ENCODE data around the gene TDP2. TPM values are rescaled to one million over a fixed set of nuclear protein-coding genes. Genes with fewer than 3 reads are reported as not detected.
"Not testable (repeated sequence)": the region's sequence is repeated elsewhere in the genome, so short reads cannot be mapped to it uniquely, and the experiment has no call there.

TDP2 gene
- total RNA-seq, 1 experiment from 2014 or later = 33.6 TPM

- H3K4me1 ChIP-seq (ENCODE audit: control insufficient read depth, insufficient read depth, low read length); POLR2A ChIA-PET; H3K27me3 ChIP-seq (ENCODE audit: control insufficient read depth, insufficient read depth, low read length); H3K36me3 ChIP-seq (ENCODE audit: control insufficient read depth, insufficient read depth, low read length); H3K27ac ChIP-seq (ENCODE audit: low read length); BruUV-seq (replicated peaks); H3K4me3 ChIP-seq (ENCODE audit: low read depth in 2 of 2, low read length in 2 of 2); in situ Hi-C loops (cut with HindIII; ENCODE audit: low pct_unique_long_range_greater_than_20kb, low sequenced_read_pairs); H3K9me3 ChIP-seq (ENCODE audit: control insufficient read depth, insufficient read depth, low read depth, low read length): not testable (repeated sequence)
- intact Hi-C loops (cut with micrococcal nuclease; ENCODE audit: unreplicated experiment) = loop anchor here (1.0 to 5.0 kb wide), 3 partner anchors 114 to 263 kb away; no protein-coding TSS in a partner anchor
- CTCF ChIA-PET = interaction anchor here (1.0 kb wide), 1 partner anchor 274 kb away, joined by 3 read pairs; no protein-coding TSS in a partner anchor
- DNase-seq (ENCODE audit: low read depth, low spot score) = peak; percentile 27
- ATAC-seq = peak; percentile 93
- peak; percentile 65 for TF ChIP-seq CTCF (IDR thresholded peaks at IDR 0.05)
Measured at GRCh38 chr6:24695635-24696034, 28.9 kb upstream of the TDP2 start.

DNA sequence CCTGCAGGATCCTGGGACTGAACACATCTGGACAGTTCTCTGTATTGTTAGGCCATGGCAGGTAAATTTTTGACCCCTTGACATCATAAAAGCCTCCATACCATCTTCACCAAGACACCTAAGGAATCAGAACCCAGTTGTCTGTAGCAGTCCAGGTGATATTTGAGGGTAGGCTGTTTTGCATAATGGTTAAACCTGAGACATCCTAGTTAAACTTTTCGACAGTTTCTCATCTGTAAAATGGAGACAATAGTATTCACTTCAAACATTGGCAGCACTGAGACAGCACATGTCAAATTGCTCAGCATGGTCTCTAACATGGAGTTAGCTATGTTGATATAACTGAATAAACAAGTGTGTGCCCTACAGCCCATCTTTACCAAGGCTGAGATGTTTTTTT is 27.5 kb upstream of the TDP2 start:
- in situ Hi-C loops (cut with HindIII; ENCODE audit: low pct_unique_long_range_greater_than_20kb, low sequenced_read_pairs) (no loop called here), intact Hi-C loops (cut with micrococcal nuclease; ENCODE audit: unreplicated experiment) (loop anchor here (2.0 kb wide), 1 partner anchor 169 kb away; no protein-coding TSS in a partner anchor)
- Histone ChIP-seq H3K9me3 (ENCODE audit: control insufficient read depth, insufficient read depth, low read depth, low read length) (no peaks in the 10 kb centered on the region), H3K4me1 (ENCODE audit: control insufficient read depth, insufficient read depth, low read length) (peaks cover 3% of the 10 kb centered on the region; the same call in 1 of the 2 replicates), H3K27me3 (ENCODE audit: control insufficient read depth, insufficient read depth, low read length) (no peaks in the 10 kb centered on the region), H3K4me3 (ENCODE audit: low read depth in 2 of 2, low read length in 2 of 2) (no peak overlapping the region), H3K27ac (ENCODE audit: low read length) (no peak overlapping the region), H3K36me3 (ENCODE audit: control insufficient read depth, insufficient read depth, low read length) (no peaks in the 10 kb centered on the region)
- BruUV-seq (replicated peaks) = no TSS peak
- ATAC-seq = no peak
- ChIA-PET POLR2A (no interaction called here), CTCF (interaction anchor here (1.3 kb wide), 1 partner anchor 113 kb away, joined by 3 read pairs; no protein-coding TSS in a partner anchor)
- DNase-seq (ENCODE audit: low read depth, low spot score) = no peak
- TF ChIP-seq CTCF (IDR thresholded peaks at IDR 0.05) = no peak
- no peak for TF ChIP-seq POLR2AphosphoS5 (IDR thresholded peaks at IDR 0.05; ENCODE audit: low read depth, low read length)
- no peak for TF ChIP-seq REST (IDR thresholded peaks at IDR 0.05; ENCODE audit: insufficient read depth in 1 of 2, low read depth in 2 of 2, low read length in 1 of 2)
- no peak for TF ChIP-seq SIN3A (IDR thresholded peaks at IDR 0.05; ENCODE audit: borderline replicate concordance, insufficient read depth, low read depth, low read length)
- TF ChIP-seq TCF7L2 (IDR thresholded peaks at IDR 0.05; ENCODE audit: low read depth, low read length) = no peak
